GM03348 (cell line): ENCODE data around the gene PTGES2.

Source experiments
- DNase-seq: peaks from one replicate; pipeline ENCODE4 v3.0.0; 2012; ENCODE audit warnings: low spot score

The PTGES2 gene

GRCh38 chr9:128153060-128153946, 25.8 kb upstream of the PTGES2 start:
- DNase-seq = no peak

- DNase-seq = no peak
Observed at GRCh38 chr9:128152133-128153059, 24.9 kb upstream of the PTGES2 start.

- DNase-seq = no peak
Observed at GRCh38 chr9:128151309-128152132, 24.0 kb upstream of the PTGES2 start.

- DNase-seq = no peak
Observed at GRCh38 chr9:128150594-128151308, 23.2 kb upstream of the PTGES2 start.

- no peak for DNase-seq
Observed at GRCh38 chr9:128149951-128150593, 22.5 kb upstream of the PTGES2 start.

GRCh38 chr9:128149001-128149701, 21.6 kb upstream of the PTGES2 start, which contains the start of gene LCN2:
Gene LCN2 (plus strand): TSS chr9:128149453. CDS start chr9:128149526, 73 bp downstream.
- no peak for DNase-seq

GRCh38 chr9:128148509-128149000, 21.0 kb upstream of the PTGES2 start:
- no peak for DNase-seq

GRCh38 chr9:128146591-128147120, 19.1 kb upstream of the PTGES2 start:
- no peak for DNase-seq

- no peak for DNase-seq
Observed at GRCh38 chr9:128145951-128146351, 18.4 kb upstream of the PTGES2 start.

GRCh38 chr9:128145536-128145935, 18.0 kb upstream of the PTGES2 start:
- no peak for DNase-seq

GRCh38 chr9:128144239-128145181, 17.0 kb upstream of the PTGES2 start:
- no peak for DNase-seq

GRCh38 chr9:128143525-128144238, 16.2 kb upstream of the PTGES2 start:
- no peak for DNase-seq

- no peak for DNase-seq
Observed at GRCh38 chr9:128142596-128142995, 15.1 kb upstream of the PTGES2 start.

- no peak for DNase-seq
Observed at GRCh38 chr9:128142061-128142460, 14.5 kb upstream of the PTGES2 start.

GRCh38 chr9:128141604-128142003, 14.1 kb upstream of the PTGES2 start:
- DNase-seq = no peak

- no peak for DNase-seq
Observed at GRCh38 chr9:128139621-128140020, 12.1 kb upstream of the PTGES2 start.

GRCh38 chr9:128138001-128138400, 10.5 kb upstream of the PTGES2 start:
- no peak for DNase-seq
